NCI-H2081 (cell line): ENCODE results near the gene MGAT4C.

Experiments
- DNase-seq, 2 experiments: peaks; one replicate each; lab custom pipeline; 2025; lab: John Stamatoyannopoulos, UW

MGAT4C gene

DNA sequence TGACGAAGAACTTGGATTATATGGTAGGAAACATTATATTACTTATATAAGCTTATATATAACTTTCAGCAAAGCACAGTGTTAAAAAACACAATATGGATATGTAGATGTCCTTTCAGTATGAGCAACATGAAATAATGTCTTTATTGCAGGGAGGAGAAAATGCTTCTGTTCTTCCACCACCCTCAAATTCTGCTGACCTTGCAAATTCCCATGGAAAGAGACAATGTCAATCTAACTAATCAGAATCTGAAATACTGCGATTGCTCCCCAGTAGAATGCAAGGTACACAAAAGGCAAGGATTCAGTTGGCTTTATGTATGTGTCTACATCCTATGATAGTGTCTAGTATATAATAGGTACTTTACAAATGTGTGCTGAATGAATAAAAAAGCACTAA lies 26.4 kb downstream of the MGAT4C start:
- no peak for DNase-seq

- DNase-seq: no peak
Measured at GRCh38 chr12:86228656-86229055, 27.5 kb downstream of the MGAT4C start.

- DNase-seq: no peak
Measured at GRCh38 chr12:86226481-86226880, 29.7 kb downstream of the MGAT4C start.

DNA sequence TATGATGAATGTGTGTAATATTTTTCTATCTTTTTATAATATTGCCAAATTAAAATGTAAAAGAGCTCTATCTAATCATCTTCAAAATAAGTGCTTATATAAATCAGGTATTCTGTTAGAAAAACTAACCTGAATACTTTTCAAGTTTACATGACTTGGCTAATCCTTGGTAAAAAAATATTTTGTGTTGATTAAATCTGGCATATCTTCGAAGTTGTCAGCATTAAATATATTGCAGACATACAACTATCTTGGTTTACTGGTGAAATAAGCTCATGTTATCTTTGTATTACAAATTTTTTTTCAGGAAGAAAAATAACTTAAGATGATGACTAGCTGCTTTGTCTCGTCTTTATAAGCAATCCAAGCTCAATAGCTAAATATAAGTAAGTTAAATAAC lies 39.6 kb downstream of the MGAT4C start:
- no peak for DNase-seq

DNA sequence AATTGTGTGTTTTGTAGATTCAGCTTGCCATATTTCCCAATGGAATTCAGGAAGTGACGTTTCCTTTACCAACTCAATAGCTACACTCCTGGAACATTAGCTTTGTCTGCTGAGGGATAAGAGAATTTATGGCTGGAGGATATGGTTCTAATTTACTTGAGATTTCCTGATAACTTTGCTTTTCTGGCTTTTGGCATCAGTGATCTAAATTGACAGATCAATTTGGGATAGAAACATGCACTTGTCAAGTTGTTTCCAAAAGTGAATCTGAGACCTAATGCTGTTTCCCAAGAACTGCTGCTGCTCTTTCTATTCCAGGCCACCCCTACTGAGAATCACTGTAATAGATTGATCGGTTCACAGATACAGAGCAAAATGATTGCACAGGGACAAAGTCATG lies 43.2 kb downstream of the MGAT4C start:
- DNase-seq: no peak

DNA sequence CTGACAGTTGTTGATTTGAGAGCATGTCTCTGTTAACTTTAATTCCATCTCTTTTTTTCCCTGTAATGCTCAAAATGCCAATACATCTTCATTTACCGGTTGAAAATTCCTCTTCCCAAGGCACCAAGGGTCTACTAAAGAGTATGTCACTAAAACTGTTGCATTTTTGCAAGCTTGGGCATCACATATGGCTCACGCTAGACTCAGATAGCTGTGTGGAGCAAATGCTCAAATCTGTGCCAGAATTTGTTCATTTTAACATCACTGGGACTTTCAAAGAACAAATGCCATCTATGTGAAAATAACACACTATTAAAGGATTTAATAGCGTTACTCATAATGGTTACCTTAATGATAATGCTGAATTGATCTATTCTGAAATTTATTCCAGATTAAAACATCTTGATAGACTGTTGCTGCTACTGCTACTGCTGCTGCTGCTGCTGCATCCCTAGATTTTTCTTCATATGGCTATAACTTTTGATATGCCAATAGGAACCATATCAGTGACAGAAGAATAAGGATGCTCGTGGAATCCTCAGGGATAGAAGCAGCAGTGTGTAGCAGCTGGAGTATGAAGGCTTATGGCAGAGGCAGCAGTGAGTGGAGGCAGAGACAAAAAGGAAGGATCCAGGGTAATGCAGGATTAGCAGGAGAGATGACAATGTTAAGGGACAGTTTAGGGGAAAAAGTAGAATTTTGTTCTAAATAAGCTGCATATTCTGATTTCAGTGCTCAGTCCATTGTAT lies 57.3 kb downstream of the MGAT4C start:
- DNase-seq: no peak

GRCh38 chr12:86196465-86196864 lies 59.7 kb downstream of the MGAT4C start:
- no peak for DNase-seq

DNA sequence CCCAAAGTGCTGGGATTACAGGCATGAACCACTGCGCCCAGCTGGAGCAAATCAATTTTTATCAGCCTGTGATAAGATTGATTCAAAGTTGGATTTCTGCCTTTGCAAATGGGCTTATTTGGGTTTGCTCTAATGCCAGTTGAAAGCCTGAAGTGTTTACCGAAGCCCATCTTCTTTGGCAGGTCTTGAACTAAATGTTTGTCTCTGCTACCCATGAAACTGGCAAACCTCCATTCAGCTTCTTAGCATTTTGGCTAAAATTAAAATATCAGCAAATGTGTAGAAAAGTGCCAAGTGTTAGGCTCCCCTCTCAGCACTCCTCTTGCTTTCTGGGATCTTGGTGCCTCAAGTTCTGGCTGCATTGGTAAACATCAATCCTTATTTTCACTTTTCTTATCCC lies 61.5 kb downstream of the MGAT4C start:
- DNase-seq: no peak

DNA sequence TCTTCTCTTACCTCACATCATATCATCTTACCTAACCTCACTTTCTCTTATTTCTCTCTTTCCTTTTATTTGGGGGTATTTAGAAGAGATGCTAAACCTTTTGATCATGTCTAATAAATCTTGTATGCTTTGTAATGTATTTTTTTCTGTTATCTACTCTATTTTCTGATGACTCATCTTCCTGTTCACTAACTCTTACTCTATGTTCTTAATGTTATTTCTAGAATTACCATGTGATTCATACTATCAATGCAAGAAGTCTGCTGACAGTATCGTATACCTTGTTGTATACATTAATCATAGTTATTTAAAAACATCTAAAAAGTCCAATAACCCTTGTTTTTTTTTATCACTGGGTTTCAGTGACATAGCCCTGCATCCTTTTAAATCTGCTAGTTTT lies 62.3 kb downstream of the MGAT4C start:
- no peak for DNase-seq

DNA sequence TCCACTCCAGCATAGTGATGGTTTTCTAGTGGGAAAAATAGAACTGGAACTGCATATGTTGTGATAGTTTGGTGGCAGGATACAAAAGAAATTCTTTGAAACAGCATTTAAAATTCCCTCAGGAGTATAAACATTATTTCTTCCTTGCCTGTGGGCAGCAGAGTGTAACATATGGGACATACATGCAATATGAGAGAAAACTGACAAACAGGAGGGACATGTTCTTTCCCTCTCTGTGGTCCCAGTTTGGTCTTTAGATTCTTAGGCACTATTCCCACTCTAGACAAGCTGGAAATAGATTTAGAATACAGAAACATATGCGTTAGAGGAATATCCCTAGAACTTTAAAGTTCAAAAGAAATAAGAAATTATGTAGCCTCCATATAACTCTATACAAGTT lies 68.0 kb downstream of the MGAT4C start:
- no peak for DNase-seq

GRCh38 chr12:86186449-86186848 lies 69.7 kb downstream of the MGAT4C start:
- no peak for DNase-seq

- DNase-seq: no peak
Measured at GRCh38 chr12:86179855-86180254, 76.3 kb downstream of the MGAT4C start.

DNA sequence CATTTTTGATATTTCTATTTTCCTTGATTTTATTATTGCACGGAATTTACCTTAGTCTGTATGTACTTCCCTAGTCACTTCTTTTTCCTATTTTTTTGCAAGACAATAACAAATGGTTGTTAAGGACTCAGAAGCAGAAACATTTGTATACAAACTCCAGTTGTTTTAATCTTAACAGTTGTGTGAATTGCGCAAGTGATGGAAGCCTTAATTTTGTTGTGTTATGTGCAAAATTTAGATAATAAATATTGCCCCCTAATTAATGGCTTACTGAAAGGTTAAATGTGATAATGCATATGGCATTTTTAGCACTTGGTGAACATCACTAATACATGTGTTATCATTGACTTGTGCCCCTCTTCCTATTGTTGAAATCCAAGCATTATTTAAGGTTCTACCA lies 82.0 kb downstream of the MGAT4C start:
- DNase-seq: no peak

- DNase-seq: no peak
Measured at GRCh38 chr12:86172913-86173443, 83.2 kb downstream of the MGAT4C start.

DNA sequence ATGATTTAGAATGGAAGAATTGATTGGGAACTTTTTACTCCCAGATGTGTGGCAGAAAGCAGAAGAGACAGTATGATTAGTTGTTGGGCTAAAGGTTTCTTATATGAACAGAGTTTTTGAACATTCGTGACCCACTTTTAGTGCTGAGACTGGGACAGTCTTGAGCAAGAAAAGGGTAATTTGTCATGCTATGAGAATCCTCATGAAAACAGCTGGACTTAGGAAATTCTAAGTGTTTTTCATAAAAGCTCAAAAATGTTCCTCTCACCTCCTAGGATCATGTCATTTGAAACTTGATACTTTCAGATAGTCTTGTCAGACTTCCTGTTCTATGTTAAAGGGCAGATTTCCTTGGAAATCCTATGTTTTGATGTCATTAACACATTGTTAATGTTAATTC lies 86.1 kb downstream of the MGAT4C start:
- no peak for DNase-seq

DNA sequence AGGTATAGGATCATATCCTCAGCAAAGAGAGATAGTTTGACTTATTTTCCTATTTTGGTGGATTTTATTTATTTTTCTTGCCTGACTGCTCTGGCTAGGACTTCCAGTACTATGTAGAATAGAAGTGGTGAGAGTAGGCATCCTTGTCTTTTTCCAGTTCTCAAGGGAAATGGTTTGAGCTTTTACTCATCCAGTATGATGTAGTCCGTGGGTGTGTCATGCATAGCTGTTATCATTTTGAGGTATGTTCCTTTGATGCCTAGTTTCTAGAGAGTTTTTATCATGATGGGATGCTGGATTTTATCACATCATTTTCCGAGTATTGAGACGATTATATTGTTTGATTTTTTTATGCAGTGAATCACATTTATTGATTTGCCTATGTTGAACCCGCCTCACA lies 97.2 kb downstream of the MGAT4C start:
- DNase-seq: no peak

DNA sequence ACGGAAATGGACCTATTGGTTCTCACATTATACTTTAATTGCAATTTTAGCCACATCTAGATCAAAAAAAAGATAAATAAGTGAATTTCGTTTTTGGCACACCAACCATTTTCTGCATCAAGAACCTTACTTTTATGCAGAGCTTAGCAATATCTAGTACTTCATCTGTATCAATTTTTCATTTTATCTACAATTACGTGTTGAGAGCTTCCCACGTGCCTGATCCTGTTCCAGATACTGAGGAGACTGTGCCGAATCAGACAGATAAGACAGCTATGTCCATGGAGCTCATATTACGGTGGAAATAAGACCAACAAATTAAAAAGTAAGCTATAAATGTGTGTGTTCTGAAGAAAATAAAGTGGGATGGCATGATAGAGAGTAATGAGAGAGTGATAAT lies 101.6 kb downstream of the MGAT4C start:
- no peak for DNase-seq

DNA sequence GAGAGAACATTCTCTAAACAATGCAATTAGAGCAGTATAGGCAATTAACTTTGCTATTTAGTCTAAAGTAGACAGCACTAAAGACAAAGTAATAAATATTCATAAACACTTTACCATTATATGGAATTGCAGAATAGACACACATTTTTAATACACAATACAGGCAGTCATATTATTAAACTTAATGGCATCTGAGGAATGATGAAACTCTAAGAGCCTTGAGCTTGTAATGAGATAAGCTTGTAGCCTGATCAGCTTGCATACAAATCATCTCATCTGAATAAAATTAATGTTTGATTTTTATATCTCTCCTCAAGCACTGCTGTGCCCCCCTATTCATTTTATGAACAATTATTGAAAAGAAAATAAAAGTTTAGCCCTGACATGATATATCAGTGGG lies 107.6 kb downstream of the MGAT4C start:
- DNase-seq: no peak

DNA sequence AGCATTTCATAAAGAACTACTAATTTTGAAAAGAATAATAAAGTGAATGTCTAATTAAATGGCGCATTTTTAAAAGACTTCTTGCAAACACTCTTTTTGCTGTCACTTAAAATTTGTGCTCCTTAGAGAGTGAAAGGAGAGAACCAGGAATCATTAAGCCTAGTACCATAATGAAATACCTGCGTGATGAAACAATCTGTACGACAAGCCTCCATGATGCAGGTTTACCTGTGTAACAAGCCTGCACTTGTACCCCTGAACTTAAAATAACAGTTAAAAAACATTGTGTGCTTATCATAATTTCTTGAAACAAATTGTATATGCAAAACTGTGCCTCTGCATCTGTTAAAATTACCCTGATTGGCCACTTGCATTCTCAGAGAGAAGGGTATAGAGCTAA lies 108.1 kb downstream of the MGAT4C start:
- no peak for DNase-seq

- DNase-seq: peak in 1 of 2 experiments; percentile 4
Measured at GRCh38 chr12:86145156-86145555, 111.0 kb downstream of the MGAT4C start.

GRCh38 chr12:86143162-86143561 lies 113.0 kb downstream of the MGAT4C start:
- DNase-seq: no peak

DNA sequence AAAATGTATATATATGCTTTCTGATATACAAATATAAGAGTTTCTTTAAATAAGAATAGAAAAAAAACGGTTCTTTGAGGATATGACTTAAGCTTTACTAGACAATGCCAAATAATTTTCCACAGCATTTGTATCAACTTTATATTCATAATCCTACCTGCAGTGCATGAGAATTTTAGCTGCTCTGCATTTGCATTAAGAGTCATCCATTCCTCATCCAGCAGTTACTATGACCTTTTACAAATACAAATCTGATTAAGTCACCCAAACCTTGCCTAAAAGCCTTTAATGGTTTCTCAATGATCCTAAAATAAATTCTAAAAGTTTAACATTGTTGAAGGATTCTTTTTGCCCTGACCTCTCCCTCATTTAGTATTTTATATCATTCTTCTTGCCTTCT lies 116.5 kb downstream of the MGAT4C start:
- DNase-seq: no peak

- no peak for DNase-seq
Measured at GRCh38 chr12:86138770-86139169, 117.4 kb downstream of the MGAT4C start.

- no peak for DNase-seq
Measured at GRCh38 chr12:86137936-86138335, 118.3 kb downstream of the MGAT4C start.
